Stimulated activated CD8-positive, alpha-beta memory T cell treated with anti-CD3 and anti-CD28 coated beads, Interleukin-15, amount 100 ng/mL, for 24 hours (primary cell): ENCODE results near the gene TEKT2.

ENCODE experiments used
- DNase-seq: peaks from one replicate; pipeline ENCODE4 v3.0.0-alpha.2; 2020; ENCODE audit warnings: low read depth

The TEKT2 gene, protein sequence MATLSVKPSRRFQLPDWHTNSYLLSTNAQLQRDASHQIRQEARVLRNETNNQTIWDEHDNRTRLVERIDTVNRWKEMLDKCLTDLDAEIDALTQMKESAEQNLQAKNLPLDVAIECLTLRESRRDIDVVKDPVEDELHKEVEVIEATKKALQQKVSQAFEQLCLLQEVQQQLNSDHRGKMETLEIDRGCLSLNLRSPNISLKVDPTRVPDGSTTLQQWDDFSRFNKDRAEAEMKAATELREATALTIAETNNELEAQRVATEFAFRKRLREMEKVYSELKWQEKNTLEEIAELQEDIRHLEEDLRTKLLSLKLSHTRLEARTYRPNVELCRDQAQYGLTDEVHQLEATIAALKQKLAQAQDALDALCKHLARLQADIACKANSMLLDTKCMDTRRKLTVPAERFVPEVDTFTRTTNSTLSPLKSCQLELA

DNA sequence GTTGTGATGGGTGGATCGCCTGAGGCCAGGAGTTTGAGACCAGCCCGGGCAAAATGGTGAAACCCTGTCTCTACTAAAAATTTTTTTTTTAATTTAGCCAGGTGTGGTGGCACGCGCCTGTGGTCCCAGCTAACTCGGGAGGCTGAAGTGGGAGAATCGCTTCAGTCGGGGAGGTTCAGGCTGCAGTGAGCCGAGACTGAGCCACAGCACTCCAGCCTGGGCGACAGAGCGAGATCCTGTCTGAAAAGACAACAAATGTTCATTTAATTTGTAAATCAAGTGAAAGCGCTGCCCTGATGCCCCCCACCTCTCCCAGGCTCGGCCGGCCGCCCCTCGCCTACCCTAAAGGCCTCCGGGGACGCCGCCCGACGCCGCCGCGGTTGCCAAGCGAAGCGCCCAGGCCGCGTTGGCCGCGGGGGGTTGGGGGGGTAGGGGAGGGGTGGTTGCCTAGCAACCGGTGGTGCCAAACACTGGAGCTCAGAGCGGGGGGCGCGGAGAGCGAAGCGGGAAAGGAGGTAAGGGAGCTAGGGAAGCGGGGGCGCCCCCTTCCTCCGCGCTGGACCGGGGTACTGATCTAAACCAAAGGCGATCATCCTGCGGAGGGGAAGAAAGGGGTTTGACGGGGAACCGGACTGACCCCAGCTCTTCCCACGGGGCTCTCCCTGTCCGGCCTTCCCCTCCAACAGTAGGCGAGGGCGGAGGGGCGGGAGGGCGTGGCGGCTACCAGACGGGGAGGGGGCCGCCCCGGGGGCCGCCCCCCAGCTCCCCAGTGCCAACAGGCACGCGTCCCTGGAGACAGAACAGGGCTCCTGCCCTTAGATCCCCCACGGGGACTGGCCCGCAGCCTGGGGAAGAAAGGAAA, at the start of gene TEKT2:
TSS of gene TEKT2 (plus strand) at position 460 of the 862 bp plus-strand sequence. CDS start 828 bp downstream, outside the sequence.
- no peak for DNase-seq

DNA sequence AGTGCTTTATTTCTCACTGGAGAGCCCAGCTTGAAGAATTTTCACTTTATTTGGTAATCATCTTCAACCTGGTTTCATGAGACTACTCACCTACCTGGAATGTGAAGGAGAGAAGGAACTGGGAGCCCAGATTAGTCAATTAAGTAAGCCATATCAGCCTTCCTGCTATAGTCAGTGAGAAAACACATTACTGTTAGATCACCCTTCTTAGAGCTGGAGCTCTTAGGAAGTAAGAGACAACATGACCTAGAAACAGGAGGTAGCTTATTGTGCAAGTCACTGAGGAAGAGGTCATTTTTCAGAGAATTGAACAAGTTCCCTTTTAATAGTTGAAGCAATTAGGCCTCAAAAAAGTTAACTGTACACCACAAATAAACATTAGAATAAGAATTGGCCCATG, 49.2 kb upstream of the TEKT2 start:
- DNase-seq: no peak

DNA sequence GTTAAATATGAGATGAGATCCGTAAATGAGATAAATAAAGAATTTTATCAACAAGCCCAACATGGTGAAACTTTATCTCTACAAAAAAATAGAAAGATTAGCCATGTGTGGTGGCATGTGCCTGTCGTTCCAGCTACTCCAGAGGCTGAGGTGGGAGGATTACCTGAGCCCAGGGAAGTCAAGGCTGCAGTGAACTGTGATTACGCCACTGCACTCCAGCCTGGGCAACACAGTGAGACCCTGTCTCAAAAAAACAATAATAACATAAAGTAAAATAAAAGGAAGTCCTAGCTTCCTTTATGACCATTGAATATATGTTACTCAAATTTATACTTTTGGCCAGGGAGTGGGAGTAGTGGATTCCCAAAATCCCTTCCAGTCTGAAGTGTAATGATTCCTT, 48.7 kb upstream of the TEKT2 start:
- DNase-seq: no peak

DNA sequence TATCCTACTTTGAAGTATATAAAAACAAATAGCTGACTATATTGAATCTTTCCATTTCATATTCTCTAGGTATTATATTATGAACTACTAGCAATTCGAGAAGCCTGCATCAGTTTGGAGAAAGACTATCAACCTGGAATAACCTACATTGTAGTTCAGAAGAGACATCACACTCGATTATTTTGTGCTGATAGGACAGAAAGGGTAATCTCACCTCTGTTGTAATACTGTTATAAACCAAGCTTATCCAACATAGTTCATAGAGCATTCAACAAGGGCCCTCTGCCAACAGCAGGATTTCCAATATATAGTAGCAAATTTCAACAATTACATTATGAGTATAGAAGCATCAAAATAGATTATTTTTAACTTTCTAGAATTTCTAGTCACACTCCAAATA, 43.7 kb upstream of the TEKT2 start:
- DNase-seq: no peak

DNA sequence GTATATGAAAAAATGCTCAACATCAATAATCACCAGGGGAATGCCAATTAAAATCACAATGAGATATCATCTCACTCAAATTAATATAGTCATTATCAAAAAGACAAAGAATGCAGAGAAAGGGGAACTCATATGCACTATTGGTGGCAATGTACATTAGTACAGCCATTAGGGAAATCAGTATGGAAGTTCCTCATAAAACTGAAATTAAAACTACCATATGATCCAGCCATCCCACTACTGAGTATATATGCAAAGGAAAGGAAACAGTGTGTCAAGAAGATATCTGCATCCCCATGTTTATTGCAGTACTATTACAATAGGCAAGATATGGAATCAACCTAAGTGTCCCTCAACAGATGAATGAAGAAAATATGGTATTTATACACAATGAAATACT, 32.1 kb upstream of the TEKT2 start:
- DNase-seq: no peak

DNA sequence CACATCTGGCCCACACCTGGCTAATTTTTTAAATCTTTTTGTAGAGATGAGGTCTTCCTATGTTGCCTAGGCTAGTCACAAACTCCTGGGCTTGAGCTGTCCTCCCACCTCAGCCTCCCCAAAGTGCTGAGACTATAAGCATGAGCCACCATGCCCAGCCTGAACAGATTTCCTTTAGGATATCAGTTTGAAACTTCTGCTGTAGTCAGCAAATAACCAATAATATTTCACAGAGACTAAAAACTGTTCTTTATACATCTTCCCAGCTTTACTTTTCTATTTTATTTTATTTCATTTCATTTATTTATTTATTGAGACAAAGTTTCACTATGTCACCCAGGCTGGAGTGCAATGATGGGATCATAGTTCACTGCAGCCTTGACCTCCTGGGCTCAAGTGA, 29.9 kb upstream of the TEKT2 start:
- no peak for DNase-seq

- no peak for DNase-seq
These were observed 28.2 kb upstream of the TEKT2 start for GRCh38 chr1:36055706-36056105.

DNA sequence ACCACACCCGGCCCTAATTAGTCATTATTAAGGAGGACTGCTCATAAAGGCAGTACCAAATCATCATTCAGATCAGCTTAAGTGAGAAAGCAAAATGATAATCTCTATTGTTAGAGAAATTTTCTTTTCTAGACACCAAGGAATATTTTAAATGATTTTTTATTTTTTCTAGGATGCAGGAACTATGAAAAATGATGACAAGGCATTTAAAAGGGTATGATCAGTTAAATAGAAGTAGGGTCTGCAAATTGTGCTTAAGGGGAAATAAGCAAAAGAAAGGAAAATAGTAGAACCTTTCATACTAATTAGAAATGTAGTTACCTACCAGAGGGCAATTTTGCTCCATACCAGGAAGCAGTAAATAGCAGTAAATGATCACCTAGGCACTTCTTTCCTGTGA, 21.6 kb upstream of the TEKT2 start:
- no peak for DNase-seq

DNA sequence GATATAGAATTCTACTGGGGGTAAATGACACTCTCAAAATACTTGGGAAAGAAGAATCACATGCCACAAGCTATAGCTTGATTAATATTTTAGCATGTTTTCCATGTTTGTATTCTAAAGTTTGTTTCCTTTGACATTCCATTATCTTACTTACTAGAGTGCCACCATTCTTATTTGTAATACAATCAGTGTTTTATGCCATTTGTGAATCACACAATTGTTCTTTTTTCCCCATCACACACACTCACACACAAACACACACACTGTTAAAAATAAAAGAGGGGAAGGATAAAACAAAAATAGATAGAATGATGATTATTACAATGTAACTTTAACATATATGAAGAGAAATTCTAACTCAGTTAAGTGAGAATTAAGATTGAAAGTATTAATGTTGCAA, 16.0 kb upstream of the TEKT2 start:
- no peak for DNase-seq

DNA sequence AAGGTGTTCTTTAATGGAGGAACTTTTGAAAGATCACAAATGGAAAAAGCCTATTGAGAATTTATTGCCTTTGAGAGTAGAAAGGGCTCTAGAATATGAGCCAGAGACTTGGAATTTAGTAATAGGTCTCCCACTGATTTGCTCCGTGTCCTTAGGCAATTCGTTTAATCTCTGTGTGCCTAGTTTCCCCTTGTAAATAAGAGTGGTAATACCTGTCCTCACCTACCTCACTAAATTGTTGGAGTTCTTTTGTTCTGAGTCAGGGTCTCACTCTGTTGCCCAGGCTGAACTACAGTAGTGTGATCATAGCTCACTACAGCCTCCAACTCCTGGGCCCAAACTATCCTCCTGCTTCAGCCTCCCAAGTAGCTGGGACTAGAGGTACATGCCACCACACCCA, 15.0 kb upstream of the TEKT2 start:
- no peak for DNase-seq

GRCh38 chr1:36070349-36070748, 13.5 kb upstream of the TEKT2 start:
- no peak for DNase-seq

GRCh38 chr1:36076979-36077573, 6.8 kb upstream of the TEKT2 start:
- no peak for DNase-seq

DNA sequence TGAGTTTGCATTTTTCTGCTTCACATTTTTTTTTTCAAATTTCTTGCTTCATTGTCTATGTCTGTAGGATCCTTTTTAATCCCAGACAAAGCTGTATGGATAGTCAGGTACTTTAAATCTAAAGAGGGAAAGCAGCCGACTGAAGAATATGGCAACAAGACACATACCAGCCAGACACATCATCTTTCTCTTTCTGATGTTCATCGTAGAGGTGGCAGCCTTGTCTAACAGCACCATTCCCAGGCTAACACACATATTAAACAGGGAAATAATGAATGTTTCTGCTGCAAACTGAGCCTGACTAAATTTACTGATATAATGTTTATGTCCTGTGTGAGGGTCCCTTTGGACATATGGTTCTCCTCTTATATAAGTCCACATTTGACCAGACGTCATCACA, 3.7 kb upstream of the TEKT2 start:
- DNase-seq: no peak

- DNase-seq: no peak
These were observed 3.1 kb upstream of the TEKT2 start for GRCh38 chr1:36080801-36081200.

- DNase-seq: no peak
These were observed 1.9 kb upstream of the TEKT2 start for GRCh38 chr1:36081926-36082485.

GRCh38 chr1:36083219-36083618, 675 bp upstream of the TEKT2 start:
- no peak for DNase-seq

DNA sequence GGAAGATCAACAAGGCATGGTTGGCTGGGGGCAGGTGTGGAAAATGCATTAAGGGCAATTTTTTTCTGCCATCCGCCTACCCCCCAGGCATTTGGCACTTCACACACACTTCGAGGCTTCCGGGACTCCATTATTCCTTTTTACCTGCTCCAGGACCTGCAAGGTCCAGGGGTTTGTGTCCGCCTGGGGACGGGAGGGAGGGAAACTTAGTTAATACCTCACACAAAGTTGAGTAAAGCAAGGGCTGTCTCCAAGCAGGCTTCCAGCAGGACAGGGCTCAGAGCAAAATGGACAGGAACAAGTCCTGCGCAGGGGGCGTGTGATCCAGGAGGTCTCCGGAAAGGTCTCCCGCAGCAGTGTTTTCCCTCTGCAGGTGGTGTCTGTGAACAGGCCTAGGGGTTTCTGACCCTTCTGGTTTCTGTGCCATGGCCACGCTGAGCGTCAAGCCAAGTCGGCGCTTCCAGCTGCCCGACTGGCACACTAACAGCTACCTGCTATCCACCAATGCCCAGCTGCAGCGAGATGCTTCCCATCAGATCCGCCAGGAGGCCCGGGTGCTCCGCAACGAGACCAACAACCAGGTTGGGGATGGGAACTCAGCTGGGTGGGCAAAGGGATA, 712 bp downstream of the TEKT2 start:
- DNase-seq: no peak

- no peak for DNase-seq
These were observed 1.2 kb downstream of the TEKT2 start for GRCh38 chr1:36085126-36085525.

DNA sequence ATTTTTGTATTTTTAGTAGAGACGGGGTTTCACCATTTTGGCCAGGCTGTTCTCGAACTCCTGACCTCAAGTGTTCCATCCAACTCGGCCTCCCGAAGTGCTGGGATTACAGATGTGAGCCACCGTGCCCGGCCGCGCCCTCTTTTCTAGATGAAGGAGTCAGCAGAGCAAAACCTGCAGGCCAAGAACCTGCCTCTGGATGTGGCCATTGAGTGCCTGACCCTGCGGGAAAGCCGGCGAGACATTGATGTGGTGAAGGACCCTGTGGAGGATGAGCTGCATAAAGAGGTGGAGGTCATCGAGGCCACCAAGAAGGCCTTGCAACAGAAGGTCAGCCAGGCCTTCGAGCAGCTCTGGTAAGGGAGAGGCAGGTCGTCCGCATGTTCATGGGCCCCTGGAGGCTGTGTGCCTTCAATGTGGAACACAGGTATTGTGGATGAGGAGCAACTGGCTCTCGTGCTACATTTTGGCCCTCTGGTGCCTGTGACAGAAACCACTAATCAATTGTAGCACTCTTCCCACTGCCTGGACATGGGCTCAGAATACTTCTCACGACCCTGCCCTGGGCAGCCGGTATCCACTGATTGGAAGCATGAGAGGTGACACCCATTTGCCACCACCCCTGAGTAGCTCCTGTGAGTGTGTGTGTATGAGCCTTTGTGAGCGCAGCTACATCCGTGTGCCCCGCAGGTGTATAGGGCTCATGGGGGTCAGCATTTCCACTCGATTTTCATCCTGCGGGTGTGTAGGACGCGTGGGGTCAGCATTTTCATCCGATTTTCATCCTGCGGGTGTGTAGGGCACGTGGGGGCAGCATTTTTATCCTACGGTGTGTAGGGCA, 2.0 kb downstream of the TEKT2 start:
- no peak for DNase-seq

- DNase-seq: no peak
These were observed 2.8 kb downstream of the TEKT2 start for GRCh38 chr1:36086529-36087232.
